Ascending aorta (tissue), 2 donors: ENCODE measurements around the gene KSR2. TPM values are rescaled to one million over a fixed set of nuclear protein-coding genes. Genes with fewer than 3 reads are reported as not detected.
"Not testable (repeated sequence)": the region's sequence is repeated elsewhere in the genome, so short reads cannot be mapped to it uniquely, and the experiment has no call there.

Source experiments
- DNase-seq, 2 donors: peaks; one replicate each; pipeline ENCODE4 v3.0.0-alpha.2; 2019; ENCODE audit warnings: low spot score in 2 of 2
- H3K27ac ChIP-seq, 2 donors: fragments of 200-600 bp; sonication (generic); one replicate each; pipeline ENCODE4 v1.5.1; 2016 to 2017; ENCODE audit warnings: mild to moderate bottlenecking in 1 of 2
- H3K27me3 ChIP-seq: fragments of 200-600 bp; sonication (generic); one replicate; pipeline ENCODE4 v1.5.1; 2017
- H3K36me3 ChIP-seq, 2 donors: fragments of 200-600 bp; sonication (generic); one replicate each; pipeline ENCODE4 v1.5.1; 2016
- H3K4me1 ChIP-seq, 2 donors: fragments of 200-600 bp; sonication (generic); one replicate each; pipeline ENCODE4 v1.5.1; 2016 to 2017; ENCODE audit warnings: mild to moderate bottlenecking in 1 of 2
- H3K4me3 ChIP-seq, 2 donors: fragments of 200-600 bp; sonication (generic); one replicate each; pipeline ENCODE4 v1.5.1; 2016 to 2017; ENCODE audit warnings: mild to moderate bottlenecking in 1 of 2
- H3K9me3 ChIP-seq, 2 donors: fragments of 200-600 bp; sonication (generic); one replicate each; pipeline ENCODE4 v1.5.1; 2016
- intact Hi-C: fragments of 100-400 bp; cut with DNase I; formaldehyde crosslinking; loops from one replicate; pipeline ENCODE4 v1.15.1; 2023
- total RNA-seq: library from RNA; depleted of rRNA; stranded (reverse); fragments of >200 nt; gene quantifications from one replicate; pipeline ENCODE4 v1.1.0, GENCODE V29; 2016
- TF ChIP-seq, protein P1 (sequence below), 3 experiments: fragments of 200-600 bp in 2 of 3; fragments of 450-650 bp in 1 of 3; sonication (generic) in 2 of 3; IDR thresholded peaks; one replicate each; pipeline ENCODE4 v1.5.1; 2016 to 2019; ENCODE audit warnings: antibody characterized with exemption in 3 of 3, mild to moderate bottlenecking in 1 of 3, moderate library complexity in 1 of 3

The KSR2 gene
- total RNA-seq, 1 donor from 2014 or later, result 0.11 TPM

DNA sequence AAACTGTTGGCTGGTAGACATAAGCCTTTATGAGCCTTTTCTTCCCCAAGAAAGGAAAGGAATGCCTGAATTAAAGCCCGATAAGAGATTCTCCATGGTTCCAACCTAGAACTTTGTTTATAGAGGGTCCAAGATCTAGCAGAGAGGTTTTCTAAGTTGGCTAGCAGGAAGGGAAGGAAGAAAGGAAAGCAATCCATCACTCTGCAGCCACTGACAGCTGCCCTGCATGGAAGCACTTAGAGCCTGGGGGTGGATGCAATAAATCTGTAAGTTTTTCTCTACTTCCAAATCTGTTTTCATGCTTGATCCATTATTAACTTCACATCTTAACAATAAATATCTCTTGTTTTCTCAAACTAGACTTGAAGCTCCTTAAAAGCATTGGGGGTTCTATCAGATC is 224.4 kb downstream of the KSR2 start:
- H3K4me3 ChIP-seq, result no peak overlapping the region
- H3K36me3 ChIP-seq, result no peaks in the 10 kb centered on the region
- TF ChIP-seq, protein P1, sequence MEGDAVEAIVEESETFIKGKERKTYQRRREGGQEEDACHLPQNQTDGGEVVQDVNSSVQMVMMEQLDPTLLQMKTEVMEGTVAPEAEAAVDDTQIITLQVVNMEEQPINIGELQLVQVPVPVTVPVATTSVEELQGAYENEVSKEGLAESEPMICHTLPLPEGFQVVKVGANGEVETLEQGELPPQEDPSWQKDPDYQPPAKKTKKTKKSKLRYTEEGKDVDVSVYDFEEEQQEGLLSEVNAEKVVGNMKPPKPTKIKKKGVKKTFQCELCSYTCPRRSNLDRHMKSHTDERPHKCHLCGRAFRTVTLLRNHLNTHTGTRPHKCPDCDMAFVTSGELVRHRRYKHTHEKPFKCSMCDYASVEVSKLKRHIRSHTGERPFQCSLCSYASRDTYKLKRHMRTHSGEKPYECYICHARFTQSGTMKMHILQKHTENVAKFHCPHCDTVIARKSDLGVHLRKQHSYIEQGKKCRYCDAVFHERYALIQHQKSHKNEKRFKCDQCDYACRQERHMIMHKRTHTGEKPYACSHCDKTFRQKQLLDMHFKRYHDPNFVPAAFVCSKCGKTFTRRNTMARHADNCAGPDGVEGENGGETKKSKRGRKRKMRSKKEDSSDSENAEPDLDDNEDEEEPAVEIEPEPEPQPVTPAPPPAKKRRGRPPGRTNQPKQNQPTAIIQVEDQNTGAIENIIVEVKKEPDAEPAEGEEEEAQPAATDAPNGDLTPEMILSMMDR (IDR thresholded peaks at IDR 0.05), result no peak

DNA sequence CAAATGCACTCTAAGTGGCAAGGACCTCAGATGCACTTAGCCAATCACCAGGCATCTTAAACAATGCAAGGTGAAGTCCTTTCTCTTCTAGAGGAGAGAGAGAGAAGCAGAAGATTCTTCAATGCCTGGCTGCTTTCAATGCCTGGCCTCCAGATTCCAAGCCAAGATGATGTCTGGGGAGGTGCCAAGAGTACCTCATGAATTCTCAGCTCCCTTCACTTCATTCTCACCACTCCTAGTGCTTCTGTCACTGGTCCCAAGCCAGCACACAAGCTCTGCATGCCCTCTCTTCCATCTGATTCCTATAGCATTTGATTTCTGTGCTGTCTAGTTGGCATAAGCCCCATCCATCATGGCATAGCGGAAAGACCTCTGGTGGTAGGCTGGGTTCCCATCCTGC is 225.0 kb downstream of the KSR2 start:
- Histone ChIP-seq H3K27me3 (no peaks in the 10 kb centered on the region), H3K36me3 (no peaks in the 10 kb centered on the region), H3K9me3 (no peaks in the 10 kb centered on the region), H3K4me3 (no peak overlapping the region), H3K27ac (no peak overlapping the region), H3K4me1 (no peaks in the 10 kb centered on the region)
- intact Hi-C loops, result no loop called here
- DNase-seq, result no peak
- TF ChIP-seq, protein P1 (IDR thresholded peaks at IDR 0.05), result no peak

More for the DNA sequence above, 224.4 kb downstream of the KSR2 start:
- Histone ChIP-seq H3K4me1 (no peaks in the 10 kb centered on the region), H3K9me3 (no peaks in the 10 kb centered on the region), H3K27me3 (no peaks in the 10 kb centered on the region), H3K27ac (no peak overlapping the region)
- intact Hi-C loops, result no loop called here
- no peak for DNase-seq

DNA sequence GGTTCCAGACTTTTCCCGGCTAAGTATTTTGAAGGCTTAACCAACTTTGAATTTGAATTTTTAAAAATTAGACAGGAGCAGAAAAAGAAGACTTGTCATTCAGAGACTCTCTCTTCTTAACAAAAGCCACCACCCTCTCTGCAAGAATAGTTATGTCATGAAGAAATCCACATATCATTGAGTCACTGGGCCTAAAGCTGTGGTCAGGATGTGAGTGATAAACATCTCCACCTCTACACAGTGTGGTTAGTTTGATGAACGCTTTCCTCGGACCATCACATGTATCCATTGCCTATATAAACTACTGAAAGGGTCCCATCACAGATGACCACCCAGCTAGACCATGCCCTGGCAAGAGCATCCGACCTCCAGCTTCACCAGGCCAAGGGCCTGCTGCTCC is 226.1 kb downstream of the KSR2 start:
- Histone ChIP-seq H3K36me3 (no peaks in the 10 kb centered on the region), H3K9me3 (no peaks in the 10 kb centered on the region), H3K27me3 (no peaks in the 10 kb centered on the region), H3K4me1 (no peaks in the 10 kb centered on the region), H3K27ac (no peak overlapping the region), H3K4me3 (no peak overlapping the region)
- DNase-seq, result no peak
- TF ChIP-seq, protein P1 (IDR thresholded peaks at IDR 0.05), result no peak
- intact Hi-C loops, result no loop called here

DNA sequence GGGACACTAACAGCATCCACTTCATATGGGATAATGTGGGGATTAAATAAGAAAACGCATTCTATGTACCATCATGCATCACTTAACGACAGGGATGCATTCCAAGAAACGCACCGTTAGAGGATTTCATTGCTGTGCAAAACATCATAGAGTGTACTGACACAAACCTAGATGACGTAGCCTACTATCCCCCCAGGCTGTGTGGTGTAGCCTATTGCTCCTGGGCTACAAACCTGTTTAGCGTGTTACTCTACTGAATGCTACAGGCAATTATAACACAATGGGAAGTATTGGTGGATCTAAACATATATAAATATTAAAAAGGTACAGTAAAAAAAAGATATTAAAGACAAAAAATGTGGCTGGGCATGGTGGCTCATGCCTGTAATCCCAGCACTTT is 230.6 kb downstream of the KSR2 start:
- Histone ChIP-seq H3K27me3 (no peaks in the 10 kb centered on the region), H3K9me3 (no peaks in the 10 kb centered on the region), H3K4me3 (no peak overlapping the region), H3K4me1 (no peaks in the 10 kb centered on the region), H3K36me3 (no peaks in the 10 kb centered on the region), H3K27ac (no peak overlapping the region)
- TF ChIP-seq, protein P1 (IDR thresholded peaks at IDR 0.05), result no peak
- intact Hi-C loops, result no loop called here
- DNase-seq, result no peak

DNA sequence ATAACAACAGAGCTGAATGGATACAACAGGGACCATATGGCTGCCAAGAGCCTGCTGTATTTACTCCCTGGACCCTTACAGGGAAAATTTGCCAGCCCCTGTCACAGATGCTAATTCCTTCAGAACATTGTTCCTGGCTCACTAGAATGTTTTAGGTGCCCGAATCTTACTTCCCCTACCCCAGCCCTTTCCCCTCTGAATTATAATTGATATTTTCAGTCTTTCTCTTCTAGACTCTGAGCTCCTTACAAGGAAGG is 235.3 kb downstream of the KSR2 start:
- intact Hi-C loops, result no loop called here
- Histone ChIP-seq H3K9me3 (no peaks in the 10 kb centered on the region), H3K27me3 (no peaks in the 10 kb centered on the region), H3K36me3 (no peaks in the 10 kb centered on the region), H3K27ac (no peak overlapping the region), H3K4me1 (no peaks in the 10 kb centered on the region), H3K4me3 (no peak overlapping the region)
- no peak for DNase-seq
- TF ChIP-seq, protein P1 (IDR thresholded peaks at IDR 0.05), result no peak

DNA sequence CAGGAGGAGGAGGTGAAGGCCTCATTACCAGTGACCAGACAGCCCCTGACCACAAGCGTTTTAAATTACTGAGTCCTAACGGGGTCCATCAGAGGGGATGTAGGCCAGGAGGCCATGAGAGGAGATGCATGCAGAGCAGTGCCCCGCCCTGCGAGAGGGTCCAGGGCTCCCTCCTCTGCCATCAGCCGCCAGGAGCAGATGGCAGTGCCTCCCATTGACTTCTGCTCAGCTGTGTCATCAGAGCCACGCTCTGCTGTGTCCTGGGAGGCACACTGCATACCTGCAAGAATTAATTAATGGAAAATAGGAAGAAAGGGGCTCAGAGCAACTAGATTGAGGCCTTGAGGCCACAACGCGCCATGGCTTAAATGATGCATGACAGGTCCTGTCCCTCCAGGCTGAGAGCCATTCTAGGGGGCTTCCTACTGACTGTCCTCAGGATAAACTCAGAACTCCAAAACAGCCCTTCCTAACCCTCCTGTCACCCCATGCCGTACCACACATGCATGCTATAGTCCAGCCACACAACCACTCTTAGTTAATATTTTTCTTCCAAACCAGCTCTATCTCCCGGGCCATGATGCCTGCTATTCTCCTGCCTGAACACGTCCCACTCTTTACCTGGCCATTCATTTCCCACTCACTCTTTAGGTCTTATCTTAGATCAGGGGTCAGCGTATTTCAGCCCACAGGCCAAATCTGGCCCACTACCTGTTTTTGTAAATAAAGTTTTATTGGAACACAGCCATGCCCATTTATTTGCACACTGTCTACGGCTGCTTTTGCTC is 235.8 kb downstream of the KSR2 start:
- TF ChIP-seq, protein P1 (IDR thresholded peaks at IDR 0.05), result no peak
- Histone ChIP-seq H3K27me3 (no peaks in the 10 kb centered on the region), H3K27ac (no peak overlapping the region), H3K4me1 (no peaks in the 10 kb centered on the region), H3K4me3 (no peak overlapping the region), H3K36me3 (no peaks in the 10 kb centered on the region), H3K9me3 (no peaks in the 10 kb centered on the region)
- no peak for DNase-seq
- intact Hi-C loops, result no loop called here

DNA sequence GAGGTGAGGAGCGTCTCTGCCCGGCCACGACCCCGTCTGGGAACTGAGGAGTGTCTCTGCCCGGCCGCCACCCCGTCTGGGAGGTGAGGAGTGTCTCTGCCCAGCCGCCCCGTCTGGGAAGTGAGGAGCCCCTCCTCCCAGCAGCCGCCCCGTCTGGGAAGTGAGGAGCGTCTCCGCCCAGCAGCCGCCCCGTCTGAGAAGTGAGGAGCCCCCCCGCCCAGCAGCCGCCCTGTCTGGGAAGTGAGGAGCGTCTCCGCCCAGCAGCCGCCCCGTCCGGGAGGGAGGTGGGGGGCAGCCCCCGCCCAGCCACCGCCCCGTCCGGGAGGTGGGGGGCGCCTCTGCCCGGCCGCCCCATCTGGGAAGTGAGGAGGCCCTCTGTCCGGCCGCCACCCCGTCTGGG is 237.7 kb downstream of the KSR2 start:
- H3K27me3 ChIP-seq, H3K36me3 ChIP-seq, H3K4me1 ChIP-seq, DNase-seq, H3K4me3 ChIP-seq, H3K27ac ChIP-seq, intact Hi-C loops, H3K9me3 ChIP-seq: not testable (repeated sequence)
